Smooth muscle cell (in vitro differentiated cells): ENCODE data around the gene OR10H4. TPM values are rescaled to one million over a fixed set of nuclear protein-coding genes. Genes with fewer than 3 reads are reported as not detected.

Experiments used
- DNase-seq: peaks from one replicate; lab custom pipeline; 2025; ENCODE audit not compliant: unreplicated experiment; lab: John Stamatoyannopoulos, UW
- H2AFZ ChIP-seq: fragments of 200-600 bp; sonication (generic); 2 replicates; pipeline ENCODE4 v1.6.0; 2016; ENCODE audit warnings: antibody characterized with exemption, low read depth, mild to moderate bottlenecking
- H3F3A ChIP-seq: fragments of 200-600 bp; sonication (generic); 2 replicates; pipeline ENCODE4 v1.6.0; 2017; ENCODE audit warnings: antibody characterized with exemption, low read depth
- H3K27ac ChIP-seq: fragments of 200-600 bp; sonication (generic); 2 replicates; pipeline ENCODE4 v1.5.1; 2016; ENCODE audit warnings: low read depth, mild to moderate bottlenecking
- H3K27me3 ChIP-seq: fragments of 200-600 bp; sonication (generic); 2 replicates; pipeline ENCODE4 v1.6.1; 2016; ENCODE audit warnings: low read depth, mild to moderate bottlenecking
- H3K36me3 ChIP-seq: fragments of 200-600 bp; sonication (generic); 2 replicates; pipeline ENCODE4 v1.5.1; 2016; ENCODE audit warnings: low read depth
- H3K4me1 ChIP-seq: fragments of 200-600 bp; sonication (generic); 2 replicates; pipeline ENCODE4 v1.5.1; 2016; ENCODE audit warnings: low read depth
- H3K4me2 ChIP-seq: fragments of 200-600 bp; sonication (generic); 2 replicates; pipeline ENCODE4 v1.6.0; 2016; ENCODE audit warnings: mild to moderate bottlenecking
- H3K4me3 ChIP-seq: fragments of 200-600 bp; sonication (generic); 2 replicates; pipeline ENCODE4 v1.5.1; 2016; ENCODE audit warnings: mild to moderate bottlenecking
- H3K79me2 ChIP-seq: fragments of 200-600 bp; sonication (generic); 2 replicates; pipeline ENCODE4 v1.6.0; 2016; ENCODE audit warnings: low read depth, mild to moderate bottlenecking
- H3K9ac ChIP-seq: fragments of 200-600 bp; sonication (generic); 2 replicates; pipeline ENCODE4 v1.6.0; 2016; ENCODE audit warnings: low read depth
- H3K9me3 ChIP-seq: fragments of 200-600 bp; sonication (generic); replicated peaks from 2 replicates; pipeline ENCODE4 v1.5.1; 2016; ENCODE audit warnings: low read depth
- H4K20me1 ChIP-seq: fragments of 200-600 bp; sonication (generic); 2 replicates; pipeline ENCODE4 v1.6.0; 2016; ENCODE audit warnings: low read depth
- CTCF ChIP-seq: fragments of 200-600 bp; sonication (generic); IDR thresholded peaks from 2 replicates; pipeline ENCODE4 v1.5.1; 2017; ENCODE audit warnings: borderline replicate concordance, mild to moderate bottlenecking, antibody characterized with exemption; ENCODE audit not compliant: insufficient read depth, poor library complexity, severe bottlenecking
- WGBS: methylation state at CpG from one replicate; pipeline ENCODE4 v1.1.7; 2016; ENCODE audit warnings: low lambda C conversion rate; 5-methylcytosine and 5-hydroxymethylcytosine counted together
- polyA plus RNA-seq: library from polyadenylated mRNA; unstranded; fragments of >200 nt; fragmentation: Nextera tagmentation; extraction: Ambion mirVana; gene quantifications from 2 replicates; pipeline ENCODE4 v1.2.1, GENCODE V29; 2016
- total RNA-seq: library from RNA; depleted of rRNA; stranded (reverse); fragments of >200 nt; gene quantifications from 2 replicates; pipeline ENCODE4 v1.2.3, GENCODE V29; 2014

OR10H4 gene
- total and polyA plus RNA-seq, 2 experiments from 2014 or later = not detected

GRCh38 chr19:15998166-15998565 lies 49.4 kb downstream of the OR10H4 start:
- no peak overlapping the region for H3K4me3 ChIP-seq
- no peak overlapping the region for H3K4me2 ChIP-seq
- H3F3A ChIP-seq = no peaks in the 10 kb centered on the region
- no peaks in the 10 kb centered on the region for H4K20me1 ChIP-seq
- peaks cover 12% of the 10 kb centered on the region for H3K9me3 ChIP-seq
- H3K4me1 ChIP-seq = no peaks in the 10 kb centered on the region
- H3K36me3 ChIP-seq = no peaks in the 10 kb centered on the region
- H3K9ac ChIP-seq = no peak overlapping the region
- H3K27me3 ChIP-seq = no peaks in the 10 kb centered on the region
- no peak for DNase-seq
- H3K79me2 ChIP-seq = no peaks in the 10 kb centered on the region
- no peak overlapping the region for H2AFZ ChIP-seq
- TF ChIP-seq CTCF = no peak
- H3K27ac ChIP-seq = no peak overlapping the region
- 47% methylated on average over 4 of the region's 4 CpGs for WGBS

Other genes with a start within 250 kb of the OR10H4 start
- not detected in 2 replicates for gene OR10H2, start 221.0 kb upstream of the OR10H4 start, total RNA-seq
- gene OR10H2, start 221.0 kb upstream of the OR10H4 start, polyA plus RNA-seq = not detected in 2 replicates
- not detected in 2 replicates for gene OR10H3, start 211.0 kb upstream of the OR10H4 start, total RNA-seq
- gene OR10H3, start 211.0 kb upstream of the OR10H4 start, polyA plus RNA-seq = not detected in 2 replicates
- gene OR10H5, start 161.3 kb upstream of the OR10H4 start, total RNA-seq = not detected in 2 replicates
- not detected in 2 replicates for gene OR10H5, start 161.3 kb upstream of the OR10H4 start, polyA plus RNA-seq
- not detected in 2 replicates for gene OR10H1, start 133.3 kb upstream of the OR10H4 start, total RNA-seq
- not detected in 2 replicates for gene OR10H1, start 133.3 kb upstream of the OR10H4 start, polyA plus RNA-seq
- not detected in 2 replicates for gene CYP4F2, start 50.9 kb upstream of the OR10H4 start, total RNA-seq
- gene CYP4F2, start 50.9 kb upstream of the OR10H4 start, polyA plus RNA-seq = not detected in 2 replicates
- gene CYP4F11, start 14.5 kb upstream of the OR10H4 start, total RNA-seq = not detected in 2 replicates
- not detected in 2 replicates for gene CYP4F11, start 14.5 kb upstream of the OR10H4 start, polyA plus RNA-seq
- 1,074 and 1,158 TPM in 2 replicates for gene TPM4, start 127.5 kb downstream of the OR10H4 start, total RNA-seq
- 921 and 1,070 TPM in 2 replicates for gene TPM4, start 127.5 kb downstream of the OR10H4 start, polyA plus RNA-seq
- gene RAB8A, start 162.9 kb downstream of the OR10H4 start, total RNA-seq = 47.3 and 60.2 TPM in 2 replicates
- 90.5 and 96.0 TPM in 2 replicates for gene RAB8A, start 162.9 kb downstream of the OR10H4 start, polyA plus RNA-seq
- 0.22 TPM in 1 of 2 replicates, not detected in the other for gene HSH2D, start 194.7 kb downstream of the OR10H4 start, total RNA-seq
- gene HSH2D, start 194.7 kb downstream of the OR10H4 start, polyA plus RNA-seq = 0.07 and 0.17 TPM in 2 replicates
- not detected in 2 replicates for gene CIB3, start 224.5 kb downstream of the OR10H4 start, total RNA-seq
- gene CIB3, start 224.5 kb downstream of the OR10H4 start, polyA plus RNA-seq = not detected in 2 replicates
- gene FAM32A, start 236.4 kb downstream of the OR10H4 start, total RNA-seq = 99.2 and 109 TPM in 2 replicates
- gene FAM32A, start 236.4 kb downstream of the OR10H4 start, polyA plus RNA-seq = 132 and 139 TPM in 2 replicates
- gene AP1M1, start 248.9 kb downstream of the OR10H4 start, total RNA-seq = 53.8 and 70.6 TPM in 2 replicates
- 110 and 119 TPM in 2 replicates for gene AP1M1, start 248.9 kb downstream of the OR10H4 start, polyA plus RNA-seq